HG03565 (cell line): ENCODE data around the gene PRDM16.

Experiments used
- ATAC-seq: cut with Tn5 transposase; IDR thresholded peaks from one replicate; pipeline ENCODE4 v1.9.1; 2021; ENCODE audit warnings: mild to moderate bottlenecking, moderate library complexity; ENCODE audit not compliant: unreplicated experiment

Gene PRDM16

GRCh38 chr1:3464649-3465025 is 395.6 kb downstream of the PRDM16 start:
- ATAC-seq: no peak

GRCh38 chr1:3465091-3465934 is 396.3 kb downstream of the PRDM16 start:
- no peak for ATAC-seq

DNA sequence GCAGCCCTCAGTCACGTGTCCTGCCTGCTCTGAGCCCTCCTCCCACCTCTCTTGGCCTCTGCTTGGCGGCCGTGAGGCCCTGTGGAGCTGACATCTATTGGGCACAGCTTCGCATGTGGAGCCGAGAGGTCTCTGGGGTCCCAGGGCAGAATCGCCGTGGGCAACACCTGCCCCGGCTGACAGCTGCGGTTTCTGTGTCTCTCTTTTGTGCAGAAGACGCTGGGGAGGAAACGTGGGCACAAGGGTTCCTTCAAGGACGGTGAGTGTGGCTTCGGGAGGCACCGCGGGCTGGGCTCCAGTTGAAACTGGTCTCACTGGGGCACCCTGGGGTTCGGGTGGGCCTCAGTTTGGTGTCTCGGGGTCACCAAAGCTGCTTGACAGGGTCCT is 396.9 kb downstream of the PRDM16 start:
- no peak for ATAC-seq

DNA sequence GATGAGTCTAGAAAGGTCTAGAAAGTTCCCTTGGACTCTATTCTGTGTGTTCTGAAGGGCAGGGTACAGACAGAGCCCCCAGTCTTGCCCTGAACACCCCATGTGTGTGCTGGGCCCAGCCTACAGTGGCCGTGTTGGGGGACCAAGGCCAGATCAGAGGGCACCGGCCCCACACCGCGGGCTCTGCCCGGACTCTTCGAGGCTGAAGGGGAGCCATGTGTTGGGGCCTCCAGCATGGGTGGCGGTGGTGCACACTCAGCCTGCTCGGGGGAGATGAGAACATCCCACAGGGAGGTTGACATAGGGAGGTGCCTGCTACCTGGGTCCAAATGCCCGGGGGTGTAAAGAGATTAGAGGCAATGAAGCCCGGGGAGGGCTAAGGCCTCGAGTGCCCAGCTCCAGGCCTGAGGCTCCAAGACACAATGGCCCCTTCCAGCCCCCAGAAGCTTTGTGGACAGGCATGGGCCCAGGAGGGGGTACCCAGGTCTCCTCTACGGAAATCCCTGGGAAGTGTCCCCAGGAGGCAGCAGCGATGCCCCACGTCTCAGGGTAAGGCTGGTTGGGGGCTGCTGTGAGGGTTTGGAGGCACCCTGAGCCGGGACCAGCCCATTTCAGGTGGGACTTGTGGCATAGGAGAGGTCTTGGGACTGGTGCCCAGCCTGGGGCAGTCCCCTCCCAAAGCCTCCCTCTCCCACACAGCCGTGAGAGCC is 397.5 kb downstream of the PRDM16 start:
- no peak for ATAC-seq

DNA sequence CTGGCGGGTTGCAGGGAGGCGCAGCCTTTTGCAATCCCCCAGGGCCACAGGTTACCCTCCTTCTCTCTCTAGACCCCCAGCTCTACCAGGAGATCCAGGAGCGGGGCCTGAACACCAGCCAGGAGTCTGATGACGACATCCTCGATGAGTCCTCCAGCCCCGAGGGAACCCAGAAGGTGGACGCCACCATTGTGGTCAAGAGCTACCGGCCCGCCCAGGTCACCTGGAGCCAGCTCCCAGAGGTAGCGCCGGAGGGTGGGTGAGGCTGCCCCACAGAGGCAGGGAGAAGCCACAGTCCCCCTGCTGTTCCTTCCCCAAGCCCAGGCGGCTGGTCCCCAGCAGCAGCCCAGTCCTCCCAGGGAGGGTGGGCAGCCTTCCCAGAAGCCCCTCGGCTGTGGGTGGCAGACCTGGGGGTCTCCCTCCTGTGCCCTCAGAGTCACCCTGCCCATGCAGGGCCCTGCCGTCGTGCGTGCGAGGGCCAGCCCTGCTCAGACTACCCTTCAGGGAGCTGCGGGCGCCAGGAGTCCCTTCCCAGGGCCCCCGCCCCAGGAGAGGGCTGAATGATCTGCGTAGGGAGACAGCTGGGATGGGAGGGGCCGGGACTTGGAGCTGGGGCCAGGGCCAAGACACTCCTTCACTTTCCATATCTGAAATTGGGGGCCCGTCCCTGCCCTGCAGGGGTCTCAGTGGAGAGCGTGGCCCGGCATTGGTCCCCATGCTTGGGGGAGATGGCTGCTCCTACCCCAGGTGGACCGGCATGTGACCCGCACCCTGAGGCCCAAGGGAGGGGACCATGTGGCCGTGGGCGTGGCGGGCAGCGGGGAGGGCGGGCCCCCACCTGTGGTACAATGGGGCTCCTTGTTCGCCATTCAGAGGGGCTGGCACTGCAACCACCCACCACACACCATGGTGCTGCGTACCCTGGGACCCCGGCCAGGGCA is 398.4 kb downstream of the PRDM16 start:
- ATAC-seq: no peak

DNA sequence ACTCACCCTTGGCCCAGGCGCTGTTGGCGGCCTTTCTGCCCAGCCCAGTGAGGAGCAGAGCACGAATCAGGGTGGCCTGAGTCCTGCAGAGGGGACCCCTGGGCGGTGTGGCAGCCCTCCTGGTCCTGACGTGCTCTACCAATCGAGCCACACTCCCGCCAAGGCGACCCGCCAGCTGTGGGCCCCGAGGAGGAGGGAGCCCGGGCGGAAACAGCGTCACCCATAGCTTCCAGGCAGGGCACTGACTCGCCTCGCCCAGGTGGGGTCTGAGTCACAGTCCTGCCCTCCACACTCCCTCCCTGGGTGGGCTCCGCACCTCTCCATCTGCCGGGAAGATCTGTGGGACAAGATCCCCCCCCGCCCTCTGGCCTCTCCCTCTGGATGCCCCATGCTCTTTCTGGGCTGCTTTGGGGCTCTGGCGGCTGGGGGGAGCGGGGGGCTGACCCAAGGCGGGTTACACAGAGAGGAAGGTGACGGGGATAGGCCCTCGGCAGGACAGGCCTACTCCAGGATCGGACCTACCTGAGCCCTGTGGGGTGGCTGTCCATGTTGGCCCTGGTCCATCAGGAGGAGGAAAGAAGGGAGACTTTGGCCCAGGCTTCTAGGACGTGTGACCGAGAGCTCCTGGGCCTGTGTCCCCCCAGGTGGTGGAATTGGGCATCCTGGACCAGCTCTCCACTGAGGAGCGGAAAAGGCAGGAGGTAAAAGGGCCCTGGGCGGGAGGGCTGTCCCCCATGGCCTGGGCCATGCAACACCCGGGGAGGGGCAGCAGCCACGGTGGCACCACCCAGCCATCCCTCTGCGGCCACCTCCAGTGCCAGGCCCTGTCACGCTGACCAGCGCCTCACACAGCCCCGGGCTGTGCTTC is 399.5 kb downstream of the PRDM16 start:
- no peak for ATAC-seq

- ATAC-seq: no peak
These were observed 400.3 kb downstream of the PRDM16 start for GRCh38 chr1:3469104-3469848.

GRCh38 chr1:3469849-3470649 is 401.0 kb downstream of the PRDM16 start:
- ATAC-seq: no peak

GRCh38 chr1:3470650-3471355 is 401.8 kb downstream of the PRDM16 start:
- no peak for ATAC-seq

DNA sequence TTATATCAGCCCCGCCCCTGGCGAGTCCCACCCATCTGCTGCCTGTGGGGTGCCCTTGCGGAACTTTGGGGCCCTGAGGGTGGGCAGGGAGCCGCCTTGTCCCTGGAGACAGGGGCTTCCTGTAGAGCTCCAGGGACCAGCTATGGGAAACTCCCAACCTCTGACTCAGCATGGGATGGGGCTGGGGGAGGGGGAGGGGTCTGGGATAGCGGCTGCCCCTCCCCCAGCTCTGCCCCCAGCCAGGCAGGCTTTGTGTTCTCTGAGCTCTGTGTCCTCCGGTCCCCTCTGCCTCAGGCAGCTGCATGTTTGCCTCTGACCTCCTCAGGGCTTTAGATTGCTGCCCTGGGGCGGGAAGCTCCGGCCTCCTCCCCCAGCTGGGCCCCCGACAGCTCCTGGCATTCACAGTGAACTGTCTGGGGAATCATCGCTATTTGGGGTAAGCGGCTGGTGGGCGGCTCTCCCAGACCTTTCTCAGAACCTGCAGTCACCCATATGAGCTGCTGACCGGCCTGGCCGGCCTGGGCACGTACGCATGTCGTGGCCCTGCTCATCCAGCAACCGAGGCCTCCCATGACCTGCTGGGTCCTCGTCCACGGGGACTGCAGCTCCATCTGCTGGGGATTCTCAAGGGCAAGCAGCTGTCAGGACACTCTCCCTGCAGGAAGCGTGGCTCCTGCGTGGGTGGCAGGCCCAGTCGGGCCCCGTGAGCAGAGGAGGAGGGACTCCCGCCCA is 402.5 kb downstream of the PRDM16 start:
- ATAC-seq: no peak

- no peak for ATAC-seq
These were observed 403.3 kb downstream of the PRDM16 start for GRCh38 chr1:3472088-3472850.

- ATAC-seq: no peak
These were observed 403.9 kb downstream of the PRDM16 start for GRCh38 chr1:3472906-3473305.

DNA sequence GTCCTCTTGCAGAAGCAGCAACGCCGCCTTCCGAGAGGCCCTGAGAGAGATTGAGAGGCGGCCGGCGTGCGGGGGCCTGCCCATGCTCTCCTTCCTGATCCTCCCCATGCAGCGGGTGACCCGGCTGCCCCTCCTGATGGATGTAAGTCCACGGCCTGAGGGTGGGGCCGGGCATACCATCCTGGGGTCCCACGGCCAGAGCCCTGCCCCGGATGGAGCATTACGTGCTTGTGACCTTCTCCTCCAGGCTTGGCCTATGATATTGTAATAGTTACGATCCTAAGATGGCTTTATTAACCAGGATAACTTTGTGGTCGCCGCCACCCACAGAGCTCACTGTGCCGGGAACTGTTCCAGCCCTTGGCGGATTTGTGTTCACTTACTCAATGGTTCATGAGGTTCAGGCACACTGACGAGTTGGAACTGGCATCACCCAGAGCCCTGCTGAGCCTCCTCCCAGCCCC is 404.4 kb downstream of the PRDM16 start:
- no peak for ATAC-seq

GRCh38 chr1:3474016-3474415 is 405.0 kb downstream of the PRDM16 start:
- no peak for ATAC-seq

- no peak for ATAC-seq
These were observed 405.4 kb downstream of the PRDM16 start for GRCh38 chr1:3474421-3474820.

GRCh38 chr1:3475839-3476573 is 407.0 kb downstream of the PRDM16 start:
- no peak for ATAC-seq
